HepG2 (cell line): ENCODE measurements around the gene TBX6. TPM values are rescaled to one million over a fixed set of nuclear protein-coding genes. Genes with fewer than 3 reads are reported as not detected.

Experiments used
- AGO1 ChIP-seq: fragments of 200-400 bp; formaldehyde crosslinking; IDR thresholded peaks from 2 replicates; pipeline ENCODE4 v1.6.1; 2017; ENCODE audit warnings: mild to moderate bottlenecking, low read depth, low read length, moderate library complexity; ENCODE audit not compliant: poor library complexity, severe bottlenecking
- CAMTA2 ChIP-seq: sonication (generic); formaldehyde crosslinking; IDR thresholded peaks from 2 replicates; pipeline ENCODE4 v1.4.0; 2020; ENCODE audit warnings: mild to moderate bottlenecking, missing genetic modification reagents, borderline replicate concordance
- CTCF ChIP-seq: sonication (generic); formaldehyde crosslinking; IDR thresholded peaks from 2 replicates; pipeline ENCODE4 v1.5.0; 2020; ENCODE audit warnings: mild to moderate bottlenecking, missing genetic modification reagents, moderate library complexity
- KAT8 ChIP-seq: IDR thresholded peaks from 2 replicates; pipeline ENCODE4 v1.6.1; 2016; ENCODE audit warnings: missing genetic modification reagents, missing compliant biosample characterization
- KLF13 ChIP-seq: sonication (generic); formaldehyde crosslinking; IDR thresholded peaks from 2 replicates; pipeline ENCODE4 v1.4.0; 2020; ENCODE audit warnings: mild to moderate bottlenecking, missing genetic modification reagents
- LCORL ChIP-seq, 2 experiments: fragments of 450-650 bp in 1 of 2; sonication (generic) in 1 of 2; formaldehyde crosslinking in 1 of 2; IDR thresholded peaks; 2 replicates each; pipeline versions ENCODE4 v1.5.0 to v1.6.1; 2017 to 2020; ENCODE audit warnings: antibody characterized with exemption in 1 of 2, missing genetic modification reagents in 1 of 2
- MAFF ChIP-seq: IDR thresholded peaks from 2 replicates; pipeline ENCODE4 v1.6.1; 2011; ENCODE audit warnings: low read depth, low read length, improper control_type of control experiment
- MYPOP ChIP-seq: sonication (generic); formaldehyde crosslinking; IDR thresholded peaks from 2 replicates; pipeline ENCODE4 v1.8.1; 2023; ENCODE audit warnings: mild to moderate bottlenecking, moderate library complexity, missing genetic modification reagents
- NFATC3 ChIP-seq: sonication (generic); formaldehyde crosslinking; IDR thresholded peaks from 2 replicates; pipeline ENCODE4 v1.5.1; 2020; ENCODE audit warnings: mild to moderate bottlenecking, missing genetic modification reagents
- RBAK ChIP-seq: sonication (generic); formaldehyde crosslinking; IDR thresholded peaks from 2 replicates; pipeline ENCODE4 v1.5.1; 2020; ENCODE audit warnings: mild to moderate bottlenecking, missing genetic modification reagents
- TCF12 ChIP-seq, 2 experiments: fragments of 450-650 bp in 1 of 2; sonication (generic) in 1 of 2; formaldehyde crosslinking in 1 of 2; IDR thresholded peaks; 2 replicates each; pipeline versions ENCODE4 v1.6.1 to v1.8.0; 2017 to 2022; ENCODE audit warnings: antibody characterized with exemption in 1 of 2, mild to moderate bottlenecking in 1 of 2, missing genetic modification reagents in 1 of 2, moderate library complexity in 1 of 2
- U2AF1 ChIP-seq: fragments of 200-400 bp; formaldehyde crosslinking; optimal IDR thresholded peaks from 2 replicates; pipeline ENCODE3; 2017; ENCODE audit warnings: mild to moderate bottlenecking, low read depth, low read length
- ZFY ChIP-seq: sonication (generic); formaldehyde crosslinking; IDR thresholded peaks from 2 replicates; pipeline ENCODE4 v1.4.0; 2020; ENCODE audit warnings: missing genetic modification reagents
- ZMYM2 ChIP-seq: sonication (generic); formaldehyde crosslinking; IDR thresholded peaks from 2 replicates; pipeline ENCODE4 v1.8.0; 2022; ENCODE audit warnings: mild to moderate bottlenecking, missing genetic modification reagents
- ZMYM3 ChIP-seq: sonication (generic); formaldehyde crosslinking; IDR thresholded peaks from 2 replicates; pipeline ENCODE4 v1.5.1; 2020; ENCODE audit warnings: mild to moderate bottlenecking, missing genetic modification reagents
- ZNF569 ChIP-seq: sonication (generic); formaldehyde crosslinking; IDR thresholded peaks from 2 replicates; pipeline ENCODE4 v1.5.0; 2020; ENCODE audit warnings: mild to moderate bottlenecking, missing genetic modification reagents, moderate library complexity, borderline replicate concordance
- ZNF572 ChIP-seq: sonication (generic); formaldehyde crosslinking; IDR thresholded peaks from 2 replicates; pipeline ENCODE4 v1.5.1; 2020; ENCODE audit warnings: mild to moderate bottlenecking, missing genetic modification reagents
- ZNF740 ChIP-seq: sonication (generic); formaldehyde crosslinking; IDR thresholded peaks from 2 replicates; pipeline ENCODE4 v1.4.0; 2020; ENCODE audit warnings: missing genetic modification reagents
- ZNF747 ChIP-seq: sonication (generic); formaldehyde crosslinking; IDR thresholded peaks from 2 replicates; pipeline ENCODE4 v1.8.1; 2023; ENCODE audit warnings: missing genetic modification reagents, mild to moderate bottlenecking, borderline replicate concordance
- ZNF841 ChIP-seq: sonication (generic); formaldehyde crosslinking; IDR thresholded peaks from 2 replicates; pipeline ENCODE4 v1.8.1; 2023; ENCODE audit warnings: missing genetic modification reagents, borderline replicate concordance
- ZSCAN25 ChIP-seq: sonication (generic); formaldehyde crosslinking; IDR thresholded peaks from 2 replicates; pipeline ENCODE4 v1.8.0; 2022; ENCODE audit warnings: mild to moderate bottlenecking, missing genetic modification reagents
- polyA plus RNA-seq, 8 experiments: library from polyadenylated mRNA; depleted of rRNA in 3 of 8; stranded (reverse) in 7 of 8; unstranded in 1 of 8; fragments of >200 nt; fragmentation: Illumina TruSeq in 4 of 8; extraction: Trizol in 4 of 8; gene quantifications; 2 replicates each; pipeline versions ENCODE4 v1.2.1 to v1.2.3, GENCODE V29; 2011 to 2016; ENCODE audit warnings: low read depth in 4 of 8, missing spikeins in 1 of 8, mixed read lengths in 1 of 8; ENCODE audit not compliant: insufficient read depth in 1 of 8
- total RNA-seq, 5 experiments: library from RNA; depleted of rRNA; stranded (reverse); fragments of >200 nt; fragmentation: Illumina TruSeq; extraction: Trizol; gene quantifications; 2 replicates each; pipeline ENCODE4 v1.2.3, GENCODE V29; 2016; ENCODE audit warnings: low read depth in 1 of 5
- TF ChIP-seq, protein P1 (sequence below): sonication (generic); formaldehyde crosslinking; IDR thresholded peaks from 2 replicates; pipeline ENCODE4 v1.4.0; 2020; ENCODE audit warnings: missing genetic modification reagents
- TF ChIP-seq, protein P2 (sequence below): IDR thresholded peaks from 2 replicates; pipeline ENCODE4 v1.6.1; 2018; ENCODE audit warnings: missing genetic modification reagents, mild to moderate bottlenecking, missing compliant biosample characterization

The TBX6 gene
- total and polyA plus RNA-seq, 2 of the 13 experiments (the other 11 are each of a cell fraction or from before 2014, with no cell fraction given) = 0.24 to 0.42 TPM

DNA sequence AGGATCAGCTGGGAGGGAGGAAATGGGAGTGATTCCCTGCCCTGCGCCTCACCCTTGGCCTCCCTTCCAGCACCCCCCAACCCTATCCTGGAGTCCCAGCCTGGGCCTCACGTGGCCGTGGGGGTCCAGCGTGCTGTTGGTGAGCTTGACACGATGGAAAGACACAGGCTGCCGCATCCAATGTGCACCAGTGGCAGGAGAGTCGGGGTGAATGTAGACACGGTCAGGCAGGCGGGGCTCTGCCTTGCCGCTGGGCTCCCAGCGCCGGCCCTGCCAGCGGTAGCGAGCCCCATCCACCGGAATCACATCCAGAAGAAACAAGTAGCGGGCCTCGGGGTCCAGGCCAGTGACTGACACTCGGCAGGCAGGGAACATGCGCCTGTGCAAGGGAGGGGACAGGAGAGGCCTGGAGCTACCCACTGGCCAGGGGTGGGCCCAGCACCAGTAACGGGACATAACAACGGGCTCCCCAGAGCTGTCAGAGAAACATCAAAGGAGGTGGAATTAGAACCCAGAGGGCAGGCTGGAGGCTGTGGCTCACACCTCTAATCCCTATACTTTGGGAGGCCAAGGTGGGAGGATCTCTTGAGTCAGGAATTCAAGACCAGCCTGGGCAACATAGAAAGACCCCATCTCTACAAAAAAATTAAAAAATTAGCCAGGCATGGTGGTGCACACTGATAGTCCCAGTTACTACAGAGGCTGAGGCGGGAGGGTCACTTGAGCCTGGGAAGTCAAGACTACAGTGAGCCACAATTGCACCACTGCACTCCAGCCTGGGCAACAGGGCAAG, 2.7 kb downstream of the TBX6 start (continued):
- TF ChIP-seq ZMYM3 (no peak; the same call in none of the 2 replicates), ZFY (CRISPR knock-in tag) (peak; percentile 56; the same call in 1 of the 2 replicates), TCF12 (IDR thresholded peaks at IDR 0.05) (no peak), TCF12 (CRISPR knock-in tag; IDR thresholded peaks at IDR 0.05) (no peak), ZSCAN25 (CRISPR knock-in tag) (0 out of 2 replicates have a peak, but pooled peaks have one; percentile 45), ZNF569 (CRISPR knock-in tag) (no peak), CAMTA2 (no peak), CTCF (CRISPR knock-in tag) (0 out of 2 replicates have a peak, but pooled peaks have one; percentile 18), RBAK (CRISPR knock-in tag) (0 out of 2 replicates have a peak, but pooled peaks have one; percentile 36), MYPOP (peak; percentile 53; the same call in 1 of the 2 replicates), NFATC3 (CRISPR knock-in tag) (no peak), MAFF (no peak), LCORL (IDR thresholded peaks at IDR 0.05) (no peak), LCORL (CRISPR knock-in tag; IDR thresholded peaks at IDR 0.05) (0 out of 2 replicates have a peak, but pooled peaks have one; percentile 44), U2AF1 (no peak), ZNF747 (CRISPR knock-in tag) (no peak), ZMYM2 (peak; percentile 54; the same call in 1 of the 2 replicates), ZNF740 (CRISPR knock-in tag) (peak; percentile 79), KAT8 (CRISPR knock-in tag) (peak; percentile 54; the same call in 1 of the 2 replicates), ZNF841 (CRISPR knock-in tag) (no peak), AGO1 (peak; percentile 84), KLF13 (CRISPR knock-in tag) (0 out of 2 replicates have a peak, but pooled peaks have one; percentile 21), ZNF572 (peak; percentile 72; the same call in 1 of the 2 replicates)
- TF ChIP-seq, protein P1, sequence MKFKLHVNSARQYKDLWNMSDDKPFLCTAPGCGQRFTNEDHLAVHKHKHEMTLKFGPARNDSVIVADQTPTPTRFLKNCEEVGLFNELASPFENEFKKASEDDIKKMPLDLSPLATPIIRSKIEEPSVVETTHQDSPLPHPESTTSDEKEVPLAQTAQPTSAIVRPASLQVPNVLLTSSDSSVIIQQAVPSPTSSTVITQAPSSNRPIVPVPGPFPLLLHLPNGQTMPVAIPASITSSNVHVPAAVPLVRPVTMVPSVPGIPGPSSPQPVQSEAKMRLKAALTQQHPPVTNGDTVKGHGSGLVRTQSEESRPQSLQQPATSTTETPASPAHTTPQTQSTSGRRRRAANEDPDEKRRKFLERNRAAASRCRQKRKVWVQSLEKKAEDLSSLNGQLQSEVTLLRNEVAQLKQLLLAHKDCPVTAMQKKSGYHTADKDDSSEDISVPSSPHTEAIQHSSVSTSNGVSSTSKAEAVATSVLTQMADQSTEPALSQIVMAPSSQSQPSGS (CRISPR knock-in tag) = no peak
- TF ChIP-seq, protein P2, sequence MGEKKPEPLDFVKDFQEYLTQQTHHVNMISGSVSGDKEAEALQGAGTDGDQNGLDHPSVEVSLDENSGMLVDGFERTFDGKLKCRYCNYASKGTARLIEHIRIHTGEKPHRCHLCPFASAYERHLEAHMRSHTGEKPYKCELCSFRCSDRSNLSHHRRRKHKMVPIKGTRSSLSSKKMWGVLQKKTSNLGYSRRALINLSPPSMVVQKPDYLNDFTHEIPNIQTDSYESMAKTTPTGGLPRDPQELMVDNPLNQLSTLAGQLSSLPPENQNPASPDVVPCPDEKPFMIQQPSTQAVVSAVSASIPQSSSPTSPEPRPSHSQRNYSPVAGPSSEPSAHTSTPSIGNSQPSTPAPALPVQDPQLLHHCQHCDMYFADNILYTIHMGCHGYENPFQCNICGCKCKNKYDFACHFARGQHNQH = peak; percentile 19; the same call in 1 of the 2 replicates
